K562 (cell line): ENCODE measurements around the gene PUM1. TPM values are rescaled to one million over a fixed set of nuclear protein-coding genes. Genes with fewer than 3 reads are reported as not detected.

ENCODE experiments used
- CC2D1A ChIP-seq: fragments of 450-650 bp; IDR thresholded peaks from 2 replicates; pipeline ENCODE4 v1.6.1; 2017; ENCODE audit warnings: mild to moderate bottlenecking
- CCNT2 ChIP-seq: IDR thresholded peaks from 2 replicates; pipeline ENCODE4 v1.6.1; 2011; ENCODE audit warnings: borderline replicate concordance, low read depth, mild to moderate bottlenecking, moderate library complexity, mixed read lengths, low read length; ENCODE audit not compliant: insufficient read length; ENCODE audit errors: extremely low read depth
- DPF2 ChIP-seq: fragments of 450-650 bp; IDR thresholded peaks from 2 replicates; pipeline ENCODE4 v1.6.1; 2016
- E2F3 ChIP-seq: fragments of 250-450 bp; sonication (Bioruptor Pico); IDR thresholded peaks from 2 replicates; pipeline ENCODE4 v1.4.0; 2020; ENCODE audit warnings: mild to moderate bottlenecking
- EHMT2 ChIP-seq: fragments of 450-650 bp; IDR thresholded peaks from 2 replicates; pipeline ENCODE4 v1.6.1; 2018; ENCODE audit warnings: antibody characterized with exemption
- ELF1 ChIP-seq: fragments of 200-800 bp; sonication (Bioruptor generic); IDR thresholded peaks from 2 replicates; pipeline ENCODE4 v1.6.1; 2016; ENCODE audit warnings: missing genetic modification characterization, missing compliant biosample characterization
- NEUROD1 ChIP-seq: fragments of 150-350 bp; IDR thresholded peaks from 2 replicates; pipeline ENCODE4 v1.6.1; 2014; ENCODE audit warnings: borderline replicate concordance, low read length, low read depth; ENCODE audit not compliant: partially characterized antibody
- NONO ChIP-seq, 2 experiments: fragments of 200-400 bp in 1 of 2; fragments of 450-650 bp in 1 of 2; formaldehyde crosslinking in 1 of 2; IDR thresholded peaks; 2 replicates each; pipeline ENCODE4 v1.6.1; 2017; ENCODE audit warnings: low read depth in 2 of 2, mild to moderate bottlenecking in 2 of 2, moderate library complexity in 2 of 2, low read length in 1 of 2
- NR3C1 ChIP-seq: sonication (generic); formaldehyde crosslinking; IDR thresholded peaks from 2 replicates; pipeline ENCODE4 v1.8.1; 2022; ENCODE audit warnings: missing genetic modification reagents
- PHF20 ChIP-seq: fragments of 450-650 bp; IDR thresholded peaks from 2 replicates; pipeline ENCODE4 v1.6.1; 2018; ENCODE audit not compliant: partially characterized antibody
- SRF ChIP-seq, 2 experiments: fragments of 250-450, 450-650 bp in 1 of 2; sonication (Bioruptor Pico) in 1 of 2; sonication (generic) in 1 of 2; formaldehyde crosslinking; IDR thresholded peaks; 2 replicates each; pipeline versions ENCODE4 v1.5.0 to v1.5.1; 2020 to 2022; ENCODE audit warnings: mild to moderate bottlenecking in 1 of 2, missing genetic modification reagents in 1 of 2
- SRSF3 ChIP-seq: fragments of 200-400 bp; formaldehyde crosslinking; IDR thresholded peaks from 2 replicates; pipeline ENCODE4 v1.6.1; 2016; ENCODE audit warnings: mild to moderate bottlenecking, low read length, moderate library complexity; ENCODE audit not compliant: insufficient read depth
- TRIM24 ChIP-seq, 2 experiments: fragments of 450-650 bp; IDR thresholded peaks; 2 replicates each; pipeline ENCODE4 v1.6.1; 2016
- ZNF165 ChIP-seq: fragments of 250-450 bp; sonication (Bioruptor Pico); IDR thresholded peaks from 2 replicates; pipeline ENCODE4 v1.4.0; 2020; ENCODE audit warnings: borderline replicate concordance
- ZNF583 ChIP-seq: fragments of 250-450 bp; sonication (Bioruptor Pico); IDR thresholded peaks from 2 replicates; pipeline ENCODE4 v1.4.0; 2020
- ZNF75A ChIP-seq: fragments of 450-650 bp; formaldehyde crosslinking; IDR thresholded peaks from 2 replicates; pipeline ENCODE4 v1.4.0; 2020; ENCODE audit warnings: mild to moderate bottlenecking
- polyA plus RNA-seq, 8 experiments: library from polyadenylated mRNA; depleted of rRNA in 4 of 8; stranded (reverse) in 5 of 8; unstranded in 3 of 8; fragments of >200 nt; fragmentation: Nextera tagmentation in 2 of 8; fragmentation: Illumina TruSeq in 1 of 8; extraction: Ambion mirVana in 2 of 8; extraction: Trizol in 1 of 8; gene quantifications; 2 replicates each; pipeline versions ENCODE4 v1.2.1 to v1.2.3, GENCODE V29; 2011 to 2014; ENCODE audit warnings: inconsistent platforms in 1 of 8, missing spikeins in 1 of 8
- total RNA-seq, 7 experiments: library from RNA; depleted of rRNA in 6 of 7; stranded (reverse); fragments of >200 nt in 6 of 7; fragmentation: Illumina TruSeq in 2 of 7; extraction: Trizol in 2 of 7; gene quantifications; 2 replicates each; pipeline versions ENCODE4 v1.2.1 to v1.2.3, GENCODE V29; 2011 to 2021; ENCODE audit warnings: low replicate concordance in 1 of 7
- TF ChIP-seq, protein P1 (sequence below): fragments of 250-450 bp; sonication (Bioruptor Pico); IDR thresholded peaks from 2 replicates; pipeline ENCODE4 v1.4.0; 2020
- TF ChIP-seq, protein P2 (sequence below): fragments of 450-650 bp; IDR thresholded peaks from one replicate; pipeline ENCODE4 v1.6.1; 2018; ENCODE audit warnings: mild to moderate bottlenecking, moderate library complexity; ENCODE audit not compliant: partially characterized antibody
- TF ChIP-seq, protein P3 (sequence below): fragments of 250-450 bp; sonication (Bioruptor Pico); IDR thresholded peaks from 2 replicates; pipeline ENCODE4 v1.5.1; 2021; ENCODE audit warnings: mild to moderate bottlenecking
- TF ChIP-seq, protein P4 (sequence below): IDR thresholded peaks from 2 replicates; pipeline ENCODE4 v1.6.1; 2012; ENCODE audit warnings: low read depth, low read length, improper control_type of control experiment, borderline replicate concordance
- TF ChIP-seq, protein P5 (sequence below): fragments of 250-450 bp; sonication (Bioruptor Pico); IDR thresholded peaks from 2 replicates; pipeline ENCODE4 v1.8.0; 2021; ENCODE audit warnings: borderline replicate concordance, mild to moderate bottlenecking, moderate library complexity; ENCODE audit not compliant: poor library complexity, severe bottlenecking

PUM1 gene
- total and polyA plus RNA-seq, 9 of the 15 experiments (the other 6 are each of a cell fraction or from before 2014, with no cell fraction given) = 37.7 to 104 (median 55.7) TPM

DNA sequence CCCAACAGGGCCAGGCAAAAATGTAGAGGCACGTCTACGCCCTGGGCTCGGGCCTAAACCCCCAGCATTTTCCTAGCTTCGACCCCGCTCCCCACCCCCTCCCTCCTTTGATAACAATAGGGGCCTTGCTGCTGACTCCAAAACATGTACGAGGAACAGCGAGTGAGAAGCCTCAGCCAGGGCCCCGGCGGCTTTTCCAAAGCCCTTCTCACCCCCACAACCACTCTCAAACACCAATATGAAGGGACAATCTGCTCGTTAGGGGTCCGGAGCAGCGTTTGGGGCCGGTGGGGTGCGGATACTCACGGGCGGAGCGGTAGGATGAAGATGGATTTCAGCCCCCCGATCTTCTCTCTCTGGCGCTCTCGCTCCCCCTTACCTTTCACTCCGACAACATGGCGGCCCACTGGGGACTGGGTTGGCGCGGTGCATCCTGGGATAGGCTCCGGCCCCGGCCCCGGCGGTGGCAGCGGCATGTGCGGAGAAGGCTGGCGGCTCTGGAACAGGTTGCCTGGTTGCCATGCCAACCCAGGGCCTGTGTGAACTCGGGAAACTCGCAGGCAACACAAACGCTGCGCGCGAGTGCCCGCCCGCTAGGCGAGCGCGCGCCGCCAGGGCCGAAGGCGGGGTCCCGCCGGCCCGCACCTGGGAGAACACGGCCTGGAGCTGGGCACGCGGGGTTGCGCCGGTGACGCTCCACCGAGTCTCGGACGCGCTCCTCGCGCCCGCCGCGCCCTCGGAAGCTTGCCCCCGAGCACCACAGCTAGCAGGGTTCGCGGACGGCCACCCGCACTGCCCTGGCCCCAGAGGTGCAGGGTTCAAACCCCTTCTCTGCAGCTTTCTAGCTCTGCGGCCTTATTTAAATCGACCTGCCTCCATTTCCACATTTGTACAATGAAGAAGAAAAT lies at the start of gene PUM1 (continued):
- TF ChIP-seq, protein P1, sequence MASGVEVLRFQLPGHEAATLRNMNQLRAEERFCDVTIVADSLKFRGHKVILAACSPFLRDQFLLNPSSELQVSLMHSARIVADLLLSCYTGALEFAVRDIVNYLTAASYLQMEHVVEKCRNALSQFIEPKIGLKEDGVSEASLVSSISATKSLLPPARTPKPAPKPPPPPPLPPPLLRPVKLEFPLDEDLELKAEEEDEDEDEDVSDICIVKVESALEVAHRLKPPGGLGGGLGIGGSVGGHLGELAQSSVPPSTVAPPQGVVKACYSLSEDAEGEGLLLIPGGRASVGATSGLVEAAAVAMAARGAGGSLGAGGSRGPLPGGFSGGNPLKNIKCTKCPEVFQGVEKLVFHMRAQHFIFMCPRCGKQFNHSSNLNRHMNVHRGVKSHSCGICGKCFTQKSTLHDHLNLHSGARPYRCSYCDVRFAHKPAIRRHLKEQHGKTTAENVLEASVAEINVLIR = no peak
- peak; percentile 18 for TF ChIP-seq NEUROD1
- TF ChIP-seq TRIM24 (IDR thresholded peaks at IDR 0.05) = peak; percentile 34 to 78; a peak in 1 of 4 replicates
- 0 out of 2 replicates have a peak, but pooled peaks have one; percentile 84 for TF ChIP-seq NR3C1
- TF ChIP-seq, protein P2, sequence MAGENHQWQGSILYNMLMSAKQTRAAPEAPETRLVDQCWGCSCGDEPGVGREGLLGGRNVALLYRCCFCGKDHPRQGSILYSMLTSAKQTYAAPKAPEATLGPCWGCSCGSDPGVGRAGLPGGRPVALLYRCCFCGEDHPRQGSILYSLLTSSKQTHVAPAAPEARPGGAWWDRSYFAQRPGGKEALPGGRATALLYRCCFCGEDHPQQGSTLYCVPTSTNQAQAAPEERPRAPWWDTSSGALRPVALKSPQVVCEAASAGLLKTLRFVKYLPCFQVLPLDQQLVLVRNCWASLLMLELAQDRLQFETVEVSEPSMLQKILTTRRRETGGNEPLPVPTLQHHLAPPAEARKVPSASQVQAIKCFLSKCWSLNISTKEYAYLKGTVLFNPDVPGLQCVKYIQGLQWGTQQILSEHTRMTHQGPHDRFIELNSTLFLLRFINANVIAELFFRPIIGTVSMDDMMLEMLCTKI = no peak
- TF ChIP-seq, protein P3, sequence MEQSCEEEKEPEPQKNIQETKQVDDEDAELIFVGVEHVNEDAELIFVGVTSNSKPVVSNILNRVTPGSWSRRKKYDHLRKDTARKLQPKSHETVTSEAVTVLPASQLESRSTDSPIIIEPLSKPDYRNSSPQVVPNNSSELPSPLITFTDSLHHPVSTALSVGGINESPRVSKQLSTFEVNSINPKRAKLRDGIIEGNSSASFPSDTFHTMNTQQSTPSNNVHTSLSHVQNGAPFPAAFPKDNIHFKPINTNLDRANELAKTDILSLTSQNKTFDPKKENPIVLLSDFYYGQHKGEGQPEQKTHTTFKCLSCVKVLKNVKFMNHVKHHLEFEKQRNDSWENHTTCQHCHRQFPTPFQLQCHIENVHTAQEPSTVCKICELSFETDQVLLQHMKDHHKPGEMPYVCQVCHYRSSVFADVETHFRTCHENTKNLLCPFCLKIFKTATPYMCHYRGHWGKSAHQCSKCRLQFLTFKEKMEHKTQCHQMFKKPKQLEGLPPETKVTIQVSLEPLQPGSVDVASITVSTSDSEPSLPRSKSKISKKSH (CRISPR knock-in tag) = no peak
- 0 out of 4 replicates have a peak, but pooled peaks of 1 of the 2 experiments have one; percentile 26 for TF ChIP-seq SRF (CRISPR knock-in tag; IDR thresholded peaks at IDR 0.05)
- no peak for TF ChIP-seq ZNF75A (CRISPR knock-in tag)
- no peak for TF ChIP-seq DPF2
- TF ChIP-seq ZNF165 (CRISPR knock-in tag) = peak; percentile 70; the same call in 1 of the 2 replicates
- peak; percentile 43 to 66; a peak in 2 of 4 replicates for TF ChIP-seq NONO (IDR thresholded peaks at IDR 0.05; ENCODE audit: low read depth in 2 of 2, low read length in 1 of 2)
- 0 out of 2 replicates have a peak, but pooled peaks have one; percentile 48 for TF ChIP-seq CC2D1A
- TF ChIP-seq, protein P4, sequence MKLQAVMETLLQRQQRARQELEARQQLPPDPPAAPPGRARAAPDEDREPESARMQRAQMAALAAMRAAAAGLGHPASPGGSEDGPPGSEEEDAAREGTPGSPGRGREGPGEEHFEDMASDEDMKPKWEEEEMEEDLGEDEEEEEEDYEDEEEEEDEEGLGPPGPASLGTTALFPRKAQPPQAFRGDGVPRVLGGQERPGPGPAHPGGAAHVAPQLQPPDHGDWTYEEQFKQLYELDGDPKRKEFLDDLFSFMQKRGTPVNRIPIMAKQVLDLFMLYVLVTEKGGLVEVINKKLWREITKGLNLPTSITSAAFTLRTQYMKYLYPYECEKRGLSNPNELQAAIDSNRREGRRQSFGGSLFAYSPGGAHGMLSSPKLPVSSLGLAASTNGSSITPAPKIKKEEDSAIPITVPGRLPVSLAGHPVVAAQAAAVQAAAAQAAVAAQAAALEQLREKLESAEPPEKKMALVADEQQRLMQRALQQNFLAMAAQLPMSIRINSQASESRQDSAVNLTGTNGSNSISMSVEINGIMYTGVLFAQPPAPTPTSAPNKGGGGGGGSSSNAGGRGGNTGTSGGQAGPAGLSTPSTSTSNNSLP = no peak
- TF ChIP-seq ZNF583 (CRISPR knock-in tag) = peak; percentile 94
- peak; percentile 10; the same call in 1 of the 2 replicates for TF ChIP-seq SRSF3
- TF ChIP-seq ELF1 (tag) = no peak
- TF ChIP-seq, protein P5, sequence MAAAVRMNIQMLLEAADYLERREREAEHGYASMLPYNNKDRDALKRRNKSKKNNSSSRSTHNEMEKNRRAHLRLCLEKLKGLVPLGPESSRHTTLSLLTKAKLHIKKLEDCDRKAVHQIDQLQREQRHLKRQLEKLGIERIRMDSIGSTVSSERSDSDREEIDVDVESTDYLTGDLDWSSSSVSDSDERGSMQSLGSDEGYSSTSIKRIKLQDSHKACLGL (CRISPR knock-in tag) = no peak
- peak; percentile 93 for TF ChIP-seq E2F3 (CRISPR knock-in tag)
- TF ChIP-seq CCNT2 = peak; percentile 89
- TF ChIP-seq PHF20 = peak; percentile 83
- 0 out of 2 replicates have a peak, but pooled peaks have one; percentile 30 for TF ChIP-seq EHMT2
